LHCN-M2 (cell line): Measurements from ENCODE around the gene POT1. TPM values are rescaled to one million over a fixed set of nuclear protein-coding genes. Genes with fewer than 3 reads are reported as not detected.

Experiments
- DNase-seq: peaks from one replicate; pipeline ENCODE4 v3.0.0-alpha.2; 2012; ENCODE audit warnings: low read depth
- total RNA-seq: library from RNA; depleted of rRNA; stranded (reverse); fragments of >200 nt; gene quantifications from 2 replicates; pipeline ENCODE4 v1.2.3, GENCODE V29; 2014; rRNA removed

The POT1 gene
- total RNA-seq, 1 experiment from 2014 or later: 28.9 TPM

GRCh38 chr7:124775422-124775821 is 154.2 kb downstream of the POT1 start:
- DNase-seq: no peak

DNA sequence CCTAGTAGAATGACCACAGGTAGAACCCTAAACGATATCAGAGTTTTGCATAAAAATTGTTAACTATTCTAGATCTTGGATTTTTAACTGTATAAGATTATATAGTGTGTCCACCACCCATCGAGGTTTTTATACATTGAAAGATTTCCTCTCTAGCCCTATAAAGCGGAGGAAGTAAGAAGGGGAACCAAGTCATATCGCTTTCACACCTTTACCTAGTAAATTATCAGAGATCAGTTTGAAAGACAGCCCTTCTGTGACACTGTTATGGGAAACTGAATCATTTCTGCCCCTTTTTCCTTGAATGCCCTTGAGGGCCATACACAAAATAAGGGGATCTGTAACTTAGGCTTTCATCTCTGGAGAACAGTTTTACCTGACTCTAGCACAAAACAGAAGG is 155.7 kb downstream of the POT1 start:
- no peak for DNase-seq

GRCh38 chr7:124773339-124773738 is 156.3 kb downstream of the POT1 start:
- DNase-seq: no peak

Other genes starting within 250 kb of the POT1 start
- not detected in 2 replicates for gene GPR37, start 164.0 kb downstream of the POT1 start, total RNA-seq